Stimulated activated CD4-positive, alpha-beta T cell treated with anti-CD3 and anti-CD28 coated beads, Interleukin-1b, Interleukin-23, amount 100 ng/mL, for 1 hour (primary cell): ENCODE measurements around the gene PPP2R3C.
"Not testable (repeated sequence)": the region's sequence is repeated elsewhere in the genome, so short reads cannot be mapped to it uniquely, and the experiment has no call there.

Source experiments
- DNase-seq, 2 donors: peaks; one replicate each; pipeline ENCODE4 v3.0.0-alpha.2; 2020; ENCODE audit warnings: low read depth in 2 of 2

The PPP2R3C gene

GRCh38 chr14:35121887-35122695 lies at the start of gene PPP2R3C, which contains the start of gene PRORP:
Gene PPP2R3C (minus strand): TSS chr14:35121990. CDS start chr14:35121959, 31 bp downstream.
Gene PRORP (plus strand): TSS chr14:35122552. CDS start chr14:35123246, 694 bp downstream.
- peak; percentile 59 to 76 for DNase-seq

- no peak for DNase-seq
Observed at GRCh38 chr14:35167496-35167895, 45.7 kb upstream of the PPP2R3C start.

DNA sequence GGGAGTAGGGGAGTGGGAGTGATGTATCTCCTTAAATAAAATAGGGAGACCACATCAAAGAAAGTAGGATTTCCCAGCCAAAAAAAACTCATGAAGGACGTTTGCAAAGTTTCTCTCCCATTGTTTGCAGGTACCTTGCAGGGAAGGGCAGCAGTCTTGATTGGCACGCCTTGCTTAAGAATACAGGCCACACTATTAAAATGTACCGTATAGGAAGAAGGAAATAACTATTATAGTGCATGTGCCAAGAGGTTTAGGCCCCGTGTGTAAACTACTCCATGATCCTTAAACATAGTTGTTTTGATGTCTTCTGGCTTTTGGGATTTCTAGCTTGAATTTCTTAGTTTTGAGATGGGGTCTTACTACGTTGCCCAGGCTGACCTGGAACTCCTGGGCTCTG lies 43.1 kb upstream of the PPP2R3C start:
- no peak for DNase-seq

- DNase-seq, result no peak
Observed at GRCh38 chr14:35163384-35163783, 41.6 kb upstream of the PPP2R3C start.

GRCh38 chr14:35161231-35161630 lies 39.4 kb upstream of the PPP2R3C start:
- DNase-seq, result no peak

- DNase-seq, result no peak
Observed at GRCh38 chr14:35159742-35160409, 38.1 kb upstream of the PPP2R3C start.

DNA sequence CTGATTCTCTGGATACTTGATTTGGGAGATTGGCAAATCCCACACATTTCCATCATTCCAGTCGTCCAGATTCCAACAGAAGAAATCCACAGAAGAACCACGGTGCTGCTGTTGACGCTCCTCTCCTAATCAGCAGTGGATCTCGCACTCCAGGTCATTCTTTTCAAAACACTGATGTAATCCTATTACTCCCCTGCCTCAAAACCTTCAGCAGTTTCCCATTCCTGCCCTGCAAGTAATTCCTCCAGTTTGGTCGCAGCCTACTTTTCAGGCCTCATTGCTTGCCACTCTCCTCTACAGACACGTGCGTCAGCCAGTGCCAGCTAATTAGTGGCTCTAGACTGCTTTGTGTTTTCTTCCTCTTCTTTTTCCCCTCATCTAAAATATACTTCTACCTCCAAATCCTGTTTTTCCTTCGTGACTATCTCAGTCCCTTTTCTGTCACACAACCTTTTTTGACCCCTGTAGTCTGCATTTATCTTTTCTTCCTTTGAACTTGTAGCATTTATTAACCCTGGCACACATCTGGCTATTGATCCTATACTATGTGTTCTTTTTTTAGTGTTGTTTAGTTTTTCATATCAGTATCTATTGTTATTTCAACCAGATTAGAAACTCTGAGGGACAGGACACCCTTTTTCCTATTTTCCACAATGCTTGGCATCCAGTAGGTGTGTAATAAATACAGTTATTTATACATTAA lies 37.3 kb upstream of the PPP2R3C start:
- no peak for DNase-seq

DNA sequence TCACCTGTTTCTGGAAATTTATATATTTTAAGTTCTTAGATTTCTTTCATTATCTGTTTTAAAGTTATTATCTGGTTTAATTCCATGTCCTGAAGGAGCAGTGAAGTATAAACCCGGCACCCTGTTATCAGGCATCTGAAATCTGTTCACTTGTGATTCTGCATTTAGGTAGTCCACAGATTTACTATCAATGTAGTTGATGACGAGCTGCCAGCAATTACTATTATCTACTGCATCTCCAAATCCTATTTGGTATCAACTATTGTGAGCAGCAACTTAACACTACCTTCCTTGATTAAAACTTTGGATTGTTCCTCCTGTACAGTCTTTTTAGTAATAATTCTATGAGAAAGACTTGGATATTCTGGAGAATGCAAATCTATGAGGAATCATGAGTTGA lies 36.7 kb upstream of the PPP2R3C start:
- DNase-seq, result no peak

- DNase-seq, result no peak
Observed at GRCh38 chr14:35155962-35156361, 34.2 kb upstream of the PPP2R3C start.

GRCh38 chr14:35154016-35154415 lies 32.2 kb upstream of the PPP2R3C start:
- DNase-seq, result no peak

GRCh38 chr14:35152531-35152930 lies 30.7 kb upstream of the PPP2R3C start:
- not testable (repeated sequence) for DNase-seq

DNA sequence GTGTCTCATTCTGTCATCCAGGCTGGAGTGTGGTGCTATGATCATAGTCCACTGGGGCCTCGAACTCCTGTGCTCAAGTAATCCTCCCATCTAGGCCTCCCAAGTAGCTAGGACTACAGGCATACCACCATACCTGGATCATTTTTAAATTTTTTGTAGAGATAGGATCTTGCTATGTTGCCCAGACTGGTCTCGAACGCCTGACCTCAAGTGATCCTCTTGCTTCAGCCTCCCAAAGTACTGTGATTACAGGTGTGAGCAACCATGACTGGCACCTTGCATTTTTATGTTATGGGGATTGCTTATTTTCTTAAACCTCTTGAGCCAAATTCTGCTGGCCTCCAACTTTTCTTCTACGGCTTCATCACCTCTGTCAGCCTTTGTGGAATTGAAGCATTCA lies 27.4 kb upstream of the PPP2R3C start:
- DNase-seq, result no peak

- no peak for DNase-seq
Observed at GRCh38 chr14:35147711-35148110, 25.9 kb upstream of the PPP2R3C start.

DNA sequence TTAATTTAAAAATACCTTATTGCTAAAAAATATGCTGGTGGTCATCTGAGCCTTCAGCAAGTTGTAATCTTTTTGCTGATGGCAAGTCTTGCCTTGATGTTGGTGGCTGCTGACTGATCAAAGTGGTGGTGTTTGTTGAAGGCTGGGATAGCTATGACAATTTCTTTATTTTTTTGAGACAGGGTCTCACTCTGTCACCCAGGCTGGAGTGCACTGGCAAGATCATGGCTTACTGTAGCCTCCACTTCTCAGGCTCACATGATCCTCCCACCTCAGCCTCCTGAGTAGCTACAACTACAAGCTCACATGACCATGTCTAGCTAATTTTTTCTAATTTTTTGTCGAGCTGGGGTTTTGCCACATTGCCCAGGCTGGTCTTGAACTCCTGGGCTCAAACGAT lies 25.4 kb upstream of the PPP2R3C start:
- DNase-seq, result no peak

DNA sequence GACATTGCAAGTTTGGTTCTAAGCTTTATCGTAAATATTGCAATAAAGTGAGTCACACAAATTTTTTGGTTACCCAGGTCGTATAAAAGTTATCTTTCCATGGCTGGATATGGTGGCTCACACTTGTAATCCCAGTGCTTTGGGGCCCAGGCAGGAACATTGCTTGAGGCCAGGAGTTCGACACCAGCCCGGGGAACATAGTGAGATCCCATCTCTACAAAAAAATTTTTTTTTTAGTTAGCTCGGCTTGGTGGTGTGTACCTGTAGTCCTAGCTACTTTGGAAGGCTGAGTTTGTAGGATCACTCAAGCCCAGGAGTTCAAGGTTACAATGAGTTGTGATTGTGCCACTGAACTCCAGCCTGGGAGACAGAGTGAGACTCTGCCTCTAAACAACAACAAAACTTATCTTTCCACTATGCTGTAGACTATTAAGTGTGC lies 24.9 kb upstream of the PPP2R3C start:
- DNase-seq, result no peak

DNA sequence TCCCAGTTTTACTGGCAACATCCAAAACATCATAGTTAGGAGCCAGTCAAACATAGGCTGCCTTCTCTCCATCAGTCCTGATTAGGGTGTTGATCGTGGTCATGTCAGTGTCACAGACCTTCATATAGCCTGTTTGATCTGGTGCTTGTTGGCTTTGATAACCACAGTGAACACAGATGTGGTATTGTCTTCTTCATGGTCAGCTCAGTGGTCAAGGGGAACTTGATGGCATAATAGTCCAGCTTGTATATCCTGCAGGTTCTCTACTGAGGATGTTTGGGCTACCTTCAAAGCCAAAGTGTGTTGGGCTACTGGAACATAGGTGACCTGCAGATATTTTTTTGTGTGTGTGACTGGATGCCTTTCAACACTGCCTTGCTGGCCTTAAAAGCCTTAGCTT lies 22.2 kb upstream of the PPP2R3C start:
- DNase-seq, result no peak

DNA sequence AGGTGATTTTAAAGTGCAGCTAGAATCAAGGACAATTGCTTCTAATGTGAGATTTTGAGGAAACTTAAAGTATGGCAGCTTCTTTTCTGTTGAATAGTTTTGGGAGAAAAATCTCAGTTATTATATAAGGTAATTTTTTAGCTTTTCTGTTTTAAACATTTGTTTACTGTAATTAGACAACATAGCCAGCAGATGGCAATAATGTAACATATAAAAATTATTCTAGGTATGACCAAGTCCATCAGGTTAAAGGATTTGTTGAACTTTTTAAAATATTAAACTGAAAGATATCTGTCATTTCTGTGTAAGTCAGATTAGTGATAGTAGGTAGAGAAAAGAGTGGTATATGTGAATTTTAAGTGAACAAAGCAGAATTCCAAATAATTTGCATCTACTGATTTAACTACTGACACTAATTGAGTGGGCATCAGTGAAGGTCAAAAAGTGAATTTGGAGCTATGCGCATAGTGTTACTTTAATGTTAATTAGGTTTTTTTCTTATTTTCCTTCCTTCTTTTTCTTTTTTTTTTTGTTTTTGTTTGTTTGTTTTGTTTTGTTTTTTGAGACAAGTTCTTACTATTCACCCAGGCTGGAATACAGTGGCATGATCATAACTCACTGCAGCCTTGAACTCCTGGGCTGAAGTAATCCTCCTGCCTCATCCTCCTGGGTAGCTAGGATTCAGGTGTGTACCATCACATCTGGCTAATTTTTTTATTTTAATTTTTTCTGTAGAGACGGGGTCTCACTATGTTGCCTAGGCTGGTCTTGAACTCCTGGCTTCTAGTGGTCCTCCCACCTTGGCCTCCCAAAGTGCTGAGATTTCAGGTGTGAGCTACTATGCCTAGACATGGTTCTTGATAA lies 19.2 kb upstream of the PPP2R3C start:
- DNase-seq, result no peak

DNA sequence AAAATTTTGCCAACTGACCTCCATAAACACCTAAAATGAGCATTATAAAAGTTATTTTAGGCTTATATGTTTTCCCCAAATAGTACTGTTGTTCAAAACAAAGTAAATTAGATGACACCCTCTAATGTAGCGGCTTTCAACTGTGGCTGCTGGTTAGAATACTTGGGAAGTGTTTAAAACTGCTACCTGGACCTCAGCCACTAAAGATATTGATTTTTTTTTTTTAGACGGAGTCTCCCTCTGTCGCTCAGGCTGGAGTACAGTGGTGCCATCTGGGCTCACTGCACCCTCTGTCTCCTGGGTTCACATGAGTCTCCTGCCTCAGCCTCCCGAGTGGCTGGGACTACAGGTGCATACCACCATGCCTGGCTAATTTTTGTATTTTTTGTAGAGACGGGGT lies 16.8 kb upstream of the PPP2R3C start:
- no peak for DNase-seq

- no peak for DNase-seq
Observed at GRCh38 chr14:35134329-35135123, 12.7 kb upstream of the PPP2R3C start.

GRCh38 chr14:35133542-35134328 lies 11.9 kb upstream of the PPP2R3C start:
- DNase-seq, result no peak
